ENCODE results near the gene SLC2A8. TPM values are rescaled to one million over a fixed set of nuclear protein-coding genes. Genes with fewer than 3 reads are reported as not detected.

The SLC2A8 gene
- polyA plus RNA-seq, 1 donor (not counting 4 experiments of a cell fraction or from before 2014, with no cell fraction given), result 7.1 TPM

DNA sequence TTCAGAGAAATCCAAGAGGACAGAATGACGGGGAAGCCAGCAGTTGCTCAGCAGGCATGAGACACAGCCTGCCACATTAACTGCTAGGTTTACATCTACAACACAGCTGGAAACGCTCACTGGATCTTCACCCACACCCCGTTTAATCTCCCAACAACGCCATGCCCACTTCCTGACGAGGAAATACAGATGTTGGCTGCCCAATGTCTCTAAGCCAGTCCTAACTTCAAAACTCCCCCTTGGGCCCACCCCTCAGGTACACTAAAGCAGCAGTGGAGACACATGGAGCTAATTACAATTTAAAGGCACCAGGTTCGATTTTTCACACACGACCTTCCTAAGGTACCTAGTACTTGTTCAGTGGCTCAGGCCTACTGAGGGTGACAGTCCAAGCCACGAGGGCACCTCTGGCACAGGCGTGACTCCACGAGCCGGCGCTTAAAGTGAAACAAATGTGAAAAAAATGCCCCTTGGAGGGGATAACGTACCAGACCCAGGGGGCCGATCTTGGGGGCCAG, 53.3 kb downstream of the SLC2A8 start:
- H3K4me1 ChIP-seq (ENCODE audit: control insufficient read depth, extremely low read depth, insufficient read depth, low read length), result peaks cover 18% of the 10 kb centered on the region
- no peaks in the 10 kb centered on the region for H3K9me3 ChIP-seq (ENCODE audit: control insufficient read depth, low read depth, low read length)
- peak overlapping the region; percentile 94 for H3K9ac ChIP-seq (ENCODE audit: control insufficient read depth, extremely low read depth, insufficient read depth, low read length)
- no peak overlapping the region for H2AFZ ChIP-seq (ENCODE audit: control insufficient read depth, low read length)
- peaks cover 48% of the 10 kb centered on the region for H4K20me1 ChIP-seq (ENCODE audit: control insufficient read depth, extremely low read depth, insufficient read depth, low read length)
- H3K27ac ChIP-seq (ENCODE audit: control insufficient read depth, insufficient read depth, low read length), result peak overlapping the region; percentile 89
- H3K9me1 ChIP-seq (ENCODE audit: control insufficient read depth, extremely low read depth, insufficient read depth, low read length), result peaks cover 4% of the 10 kb centered on the region
- H3K4me2 ChIP-seq (ENCODE audit: control insufficient read depth, extremely low read depth, insufficient read depth, low read depth, low read length), result peak overlapping the region; percentile 98
- H3K4me3 ChIP-seq (ENCODE audit: control insufficient read depth in 2 of 3, extremely low read depth in 1 of 3, insufficient read depth in 2 of 3, low read depth in 1 of 3, low read length in 3 of 3), result peak overlapping the region; percentile 89 to 100 (median 98)
- H3K27me3 ChIP-seq (ENCODE audit: control insufficient read depth, extremely low read depth, insufficient read depth, low read length), result no peaks in the 10 kb centered on the region
- FAIRE-seq (no peak), DNase-seq (ENCODE audit: low read depth, low spot score) (peak; percentile 19)
- no peak for TF ChIP-seq EZH2 (IDR thresholded peaks at IDR 0.05; ENCODE audit: low read length)
- TF ChIP-seq, protein P1, sequence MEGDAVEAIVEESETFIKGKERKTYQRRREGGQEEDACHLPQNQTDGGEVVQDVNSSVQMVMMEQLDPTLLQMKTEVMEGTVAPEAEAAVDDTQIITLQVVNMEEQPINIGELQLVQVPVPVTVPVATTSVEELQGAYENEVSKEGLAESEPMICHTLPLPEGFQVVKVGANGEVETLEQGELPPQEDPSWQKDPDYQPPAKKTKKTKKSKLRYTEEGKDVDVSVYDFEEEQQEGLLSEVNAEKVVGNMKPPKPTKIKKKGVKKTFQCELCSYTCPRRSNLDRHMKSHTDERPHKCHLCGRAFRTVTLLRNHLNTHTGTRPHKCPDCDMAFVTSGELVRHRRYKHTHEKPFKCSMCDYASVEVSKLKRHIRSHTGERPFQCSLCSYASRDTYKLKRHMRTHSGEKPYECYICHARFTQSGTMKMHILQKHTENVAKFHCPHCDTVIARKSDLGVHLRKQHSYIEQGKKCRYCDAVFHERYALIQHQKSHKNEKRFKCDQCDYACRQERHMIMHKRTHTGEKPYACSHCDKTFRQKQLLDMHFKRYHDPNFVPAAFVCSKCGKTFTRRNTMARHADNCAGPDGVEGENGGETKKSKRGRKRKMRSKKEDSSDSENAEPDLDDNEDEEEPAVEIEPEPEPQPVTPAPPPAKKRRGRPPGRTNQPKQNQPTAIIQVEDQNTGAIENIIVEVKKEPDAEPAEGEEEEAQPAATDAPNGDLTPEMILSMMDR (optimal IDR thresholded peaks at IDR 0.05 in 1 of 3, IDR thresholded peaks at IDR 0.05 in 1 of 3, conservative IDR thresholded peaks at IDR 0.05 in 1 of 3; ENCODE audit: extremely low read depth in 1 of 3, insufficient read depth in 2 of 3, low read length in 3 of 3), result no peak
- peaks cover 32 to 57% of the 10 kb centered on the region in 2 experiments for H3K36me3 ChIP-seq (ENCODE audit: control insufficient read depth in 2 of 2, extremely low read depth in 1 of 2, insufficient read depth in 2 of 2, low read length in 2 of 2)
- peaks cover 35% of the 10 kb centered on the region for H3K79me2 ChIP-seq (ENCODE audit: control insufficient read depth, insufficient read depth, low read length)
- dilution Hi-C loops (cut with MboI; ENCODE audit: extremely low pct_ligation_motif_present, low sequenced_read_pairs), result no loop called here

DNA sequence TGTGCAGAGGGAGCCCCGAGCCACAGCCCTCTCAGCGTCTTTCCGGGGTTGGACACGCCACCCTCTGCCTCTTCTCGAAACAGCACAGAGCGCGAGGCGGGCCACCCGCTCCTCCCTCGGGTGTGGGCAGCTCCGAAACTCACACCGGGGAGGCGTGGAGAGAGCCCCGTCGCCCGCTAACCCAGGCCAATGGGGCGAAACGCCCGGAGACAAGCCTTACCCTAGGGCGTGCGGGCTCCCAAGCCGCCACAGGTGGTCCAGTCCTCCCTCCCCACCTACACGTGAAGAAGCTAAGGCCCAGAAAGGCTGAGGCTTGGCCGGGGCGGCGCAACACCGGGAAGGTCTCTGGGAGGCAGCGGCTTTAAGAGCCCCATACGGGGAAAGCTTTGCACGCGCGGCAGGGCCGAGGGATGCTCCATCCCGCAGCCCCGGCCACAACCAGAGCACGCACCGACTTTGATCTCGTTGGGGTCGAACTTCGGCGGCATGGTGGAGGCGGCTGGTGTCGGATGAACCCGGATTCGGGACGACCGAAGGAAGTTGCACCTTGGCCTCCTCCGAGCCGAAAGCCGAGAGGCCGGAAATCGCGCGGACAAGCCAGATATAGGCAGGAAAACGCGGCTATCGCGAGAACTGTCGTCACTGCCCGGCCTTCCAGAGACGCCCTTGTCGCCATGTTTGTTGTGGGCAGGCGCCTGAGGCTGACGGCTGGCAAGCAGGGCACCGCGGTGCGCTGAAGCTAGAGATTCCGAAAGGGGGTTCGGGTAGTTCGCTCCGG, 54.0 kb downstream of the SLC2A8 start, which contains the start of the genes LRSAM1 and RPL12:
LRSAM1 (plus strand) TSS at position 681 of the 778 bp plus-strand sequence. CDS start 3,018 bp downstream, outside the sequence.
RPL12 (minus strand) TSS at position 577 of the 778 bp plus-strand sequence; CDS start at position 488, 89 bp downstream.
- peak; percentile 83 for DNase-seq (ENCODE audit: low read depth, low spot score)
- H3K9me3 ChIP-seq (ENCODE audit: control insufficient read depth, low read depth, low read length), result no peaks in the 10 kb centered on the region
- peak within 1 kb of the TSS; percentile 89 for H2AFZ ChIP-seq (ENCODE audit: control insufficient read depth, low read length)
- TF ChIP-seq, protein P1 (optimal IDR thresholded peaks at IDR 0.05 in 1 of 3, IDR thresholded peaks at IDR 0.05 in 1 of 3, conservative IDR thresholded peaks at IDR 0.05 in 1 of 3; ENCODE audit: extremely low read depth in 1 of 3, insufficient read depth in 2 of 3, low read length in 3 of 3), result no peak
- no peak for TF ChIP-seq EZH2 (IDR thresholded peaks at IDR 0.05; ENCODE audit: low read length)
- peaks cover 33 to 55% of the 10 kb centered on the region in 2 experiments for H3K36me3 ChIP-seq (ENCODE audit: control insufficient read depth in 2 of 2, extremely low read depth in 1 of 2, insufficient read depth in 2 of 2, low read length in 2 of 2)
- H3K4me3 ChIP-seq (ENCODE audit: control insufficient read depth in 2 of 3, extremely low read depth in 1 of 3, insufficient read depth in 2 of 3, low read depth in 1 of 3, low read length in 3 of 3), result peak within 1 kb of the TSS; percentile 89 to 100 (median 98)
- H4K20me1 ChIP-seq (ENCODE audit: control insufficient read depth, extremely low read depth, insufficient read depth, low read length), result peaks cover 47% of the 10 kb centered on the region
- H3K4me2 ChIP-seq (ENCODE audit: control insufficient read depth, extremely low read depth, insufficient read depth, low read depth, low read length), result peak within 1 kb of the TSS; percentile 98
- H3K9ac ChIP-seq (ENCODE audit: control insufficient read depth, extremely low read depth, insufficient read depth, low read length), result peak within 1 kb of the TSS; percentile 94
- FAIRE-seq, result peak; percentile 68
- H3K79me2 ChIP-seq (ENCODE audit: control insufficient read depth, insufficient read depth, low read length), result peaks cover 35% of the 10 kb centered on the region
- H3K27me3 ChIP-seq (ENCODE audit: control insufficient read depth, extremely low read depth, insufficient read depth, low read length), result no peaks in the 10 kb centered on the region
- H3K4me1 ChIP-seq (ENCODE audit: control insufficient read depth, extremely low read depth, insufficient read depth, low read length), result peaks cover 18% of the 10 kb centered on the region
- dilution Hi-C loops (cut with MboI; ENCODE audit: extremely low pct_ligation_motif_present, low sequenced_read_pairs), result no loop called here
- H3K27ac ChIP-seq (ENCODE audit: control insufficient read depth, insufficient read depth, low read length), result peak within 1 kb of the TSS; percentile 89
- H3K9me1 ChIP-seq (ENCODE audit: control insufficient read depth, extremely low read depth, insufficient read depth, low read length), result peaks cover 4% of the 10 kb centered on the region
